GM12891 (cell line): ENCODE results near the gene DNAJC7.

Source experiments
- POLR2A ChIP-seq: IDR thresholded peaks from 2 replicates; pipeline ENCODE4 v1.6.1; 2011; ENCODE audit warnings: low read depth, low read length, control low read depth
- POLR2AphosphoS5 ChIP-seq: IDR thresholded peaks from 2 replicates; pipeline ENCODE4 v1.6.1; 2011; ENCODE audit warnings: low read depth, low read length, control low read depth
- POU2F2 ChIP-seq: IDR thresholded peaks from 2 replicates; pipeline ENCODE4 v1.6.1; 2011; ENCODE audit warnings: low read depth, mild to moderate bottlenecking, control low read depth, low read length, moderate library complexity
- SPI1 ChIP-seq: IDR thresholded peaks from 2 replicates; pipeline ENCODE4 v1.6.1; 2011; ENCODE audit warnings: low read depth, low read length, control low read depth
- TAF1 ChIP-seq: IDR thresholded peaks from 2 replicates; pipeline ENCODE4 v1.6.1; 2011; ENCODE audit warnings: low read depth, low read length, control low read depth

DNA sequence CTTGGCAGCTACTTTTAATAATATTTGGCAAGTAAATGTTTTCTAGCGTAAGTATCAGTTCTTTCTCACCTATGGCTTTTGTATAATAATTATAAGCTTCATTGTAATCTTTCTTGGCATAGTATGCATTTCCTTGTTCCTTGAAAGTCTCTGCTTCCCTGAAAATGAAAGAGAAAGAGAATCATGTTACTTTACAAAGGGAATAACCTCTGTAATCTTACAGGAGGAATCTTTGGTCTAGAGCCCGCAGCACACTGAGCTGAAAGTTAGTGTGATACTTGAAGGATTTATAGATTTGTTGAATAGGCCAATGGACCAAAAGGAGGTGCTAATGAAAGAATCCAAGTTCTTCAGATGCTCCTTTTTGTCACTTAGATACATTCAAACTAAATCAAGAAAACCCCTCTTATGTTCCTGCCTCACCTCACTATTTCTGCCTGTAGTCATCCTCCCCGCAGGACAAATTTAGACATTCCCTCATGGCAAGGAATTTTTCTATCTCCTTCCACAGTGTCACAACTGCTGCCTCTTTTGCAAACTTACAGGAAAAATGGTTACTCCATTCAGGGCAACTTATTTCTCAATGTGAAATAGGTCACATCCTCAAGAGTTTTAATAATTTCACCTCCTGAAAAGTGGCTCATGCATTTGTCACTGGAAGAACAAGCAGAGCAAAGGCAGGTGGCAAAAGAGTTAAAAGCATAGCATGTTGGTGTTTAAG is 16.7 kb downstream of the DNAJC7 start:
- TF ChIP-seq POLR2AphosphoS5 (no peak), POLR2A (no peak), POU2F2 (no peak), SPI1 (no peak), TAF1 (no peak)
